ENCODE results near the gene TBXT.

Gene TBXT

DNA sequence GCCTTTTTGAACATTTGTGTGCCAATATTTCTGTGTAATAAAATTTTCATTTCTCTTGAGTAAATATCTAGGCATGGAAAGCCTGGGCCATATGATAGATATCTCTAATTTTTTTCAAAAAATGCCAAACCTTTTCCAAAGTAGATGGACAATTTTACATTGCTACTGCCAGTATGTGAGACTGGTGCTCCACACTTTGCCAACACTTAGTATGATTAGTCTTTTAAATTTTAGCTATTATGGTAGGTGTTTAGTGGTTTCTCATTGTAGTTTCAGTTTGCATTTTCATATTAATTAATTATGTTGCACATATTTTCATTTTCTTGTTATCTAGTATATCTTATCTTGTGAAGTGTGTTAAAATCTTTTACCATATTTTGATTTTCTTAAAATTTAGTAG is 52.0 kb downstream of the TBXT start:
- no peak for DNase-seq (ENCODE audit: low read depth)

DNA sequence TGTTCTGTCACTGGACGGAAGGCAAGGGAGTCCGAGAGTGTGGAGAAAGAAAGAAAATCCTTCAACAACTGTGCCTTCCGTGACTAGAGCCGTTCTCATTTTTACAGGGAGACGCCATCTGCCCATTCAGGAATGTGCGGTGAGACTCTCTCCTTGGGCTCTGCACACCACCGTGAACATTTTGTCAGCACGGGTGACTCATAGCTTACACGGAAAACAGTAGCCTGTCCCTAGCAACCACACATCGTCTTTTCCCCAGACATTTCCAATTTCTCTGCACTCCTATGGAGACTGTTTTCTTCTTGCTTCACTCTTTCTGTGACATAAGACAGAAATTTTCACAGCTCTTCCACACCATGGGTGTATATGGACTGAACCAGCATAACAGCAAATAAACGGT is 55.1 kb downstream of the TBXT start:
- no peak for DNase-seq (ENCODE audit: low read depth)

DNA sequence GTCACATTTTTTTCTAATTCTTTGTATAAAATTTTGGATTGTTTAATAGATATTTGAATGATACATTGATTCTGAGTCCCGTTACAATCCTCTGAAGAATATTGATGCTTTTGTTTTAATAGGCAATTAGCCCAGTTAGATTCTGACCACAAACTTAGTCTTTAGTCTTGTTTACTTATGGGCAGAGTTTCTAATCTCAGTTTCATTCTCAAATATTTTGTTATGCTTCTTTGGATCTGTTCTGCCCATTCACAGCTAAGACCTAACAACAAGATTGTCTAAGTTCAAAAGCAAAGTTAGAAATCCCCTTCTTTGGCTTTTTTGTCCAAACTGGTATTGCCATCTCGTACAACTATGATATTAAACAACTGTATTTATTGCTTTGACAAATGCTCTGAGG is 58.0 kb downstream of the TBXT start:
- DNase-seq (ENCODE audit: low read depth) = no peak

All from T follicular helper cell (primary cell).